ENCODE results near the gene SMIM28. TPM values are rescaled to one million over a fixed set of nuclear protein-coding genes. Genes with fewer than 3 reads are reported as not detected.
"Not testable (repeated sequence)": the region's sequence is repeated elsewhere in the genome, so short reads cannot be mapped to it uniquely, and the experiment has no call there.

The SMIM28 gene
- not detected for polyA plus RNA-seq (ENCODE audit: insufficient read length in 4 of 4)

- no peak for DNase-seq (ENCODE audit: low read depth in 4 of 4, low spot score in 2 of 4)
Measured at GRCh38 chr6:138377844-138378243, at the start of gene SMIM28. SMIM28 (plus strand) TSS chr6:138377905; CDS start chr6:138378073, 168 bp downstream.

DNA sequence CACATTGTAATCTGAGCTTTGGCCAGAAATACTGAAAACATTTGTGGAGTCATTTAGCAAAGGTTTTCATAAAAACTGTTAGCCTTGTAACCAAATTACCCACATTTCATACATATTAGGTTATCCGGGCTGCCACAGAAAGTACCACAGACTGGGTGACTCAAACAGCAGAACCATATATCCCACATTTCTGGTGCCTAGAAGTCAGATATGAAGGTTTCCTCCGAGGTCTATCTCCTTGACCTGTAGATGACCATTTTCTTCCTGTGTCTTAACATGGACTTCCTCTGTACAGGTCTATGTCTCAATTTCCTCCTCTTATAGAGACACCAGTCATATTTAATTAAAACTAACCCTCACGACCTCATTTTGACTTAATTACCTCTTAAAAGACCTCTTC lies 49.5 kb upstream of the SMIM28 start:
- no peak for DNase-seq (ENCODE audit: low read depth in 4 of 4, low spot score in 2 of 4)

DNA sequence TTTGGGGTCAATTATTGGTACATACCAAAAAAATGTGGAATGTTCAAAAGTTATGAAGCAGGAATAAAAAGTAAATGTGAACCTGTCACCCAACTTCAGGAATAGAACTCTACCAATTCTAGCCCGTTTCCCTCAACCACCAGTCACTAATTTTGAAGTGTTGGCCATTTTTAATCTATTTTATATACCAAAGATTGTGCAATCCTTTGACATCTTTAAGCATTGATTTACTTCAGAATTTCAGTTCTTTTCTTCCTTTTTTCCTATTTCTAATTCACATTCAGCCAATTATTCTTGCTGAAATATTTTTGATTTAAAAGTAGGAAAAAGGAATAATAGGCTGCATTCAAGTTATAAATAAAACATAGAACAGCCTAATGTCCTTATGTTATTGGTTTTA lies 46.9 kb upstream of the SMIM28 start:
- DNase-seq (ENCODE audit: low read depth in 4 of 4, low spot score in 2 of 4): no peak

- no peak for DNase-seq (ENCODE audit: low read depth in 4 of 4, low spot score in 2 of 4)
Measured at GRCh38 chr6:138331444-138331843, 46.3 kb upstream of the SMIM28 start.

DNA sequence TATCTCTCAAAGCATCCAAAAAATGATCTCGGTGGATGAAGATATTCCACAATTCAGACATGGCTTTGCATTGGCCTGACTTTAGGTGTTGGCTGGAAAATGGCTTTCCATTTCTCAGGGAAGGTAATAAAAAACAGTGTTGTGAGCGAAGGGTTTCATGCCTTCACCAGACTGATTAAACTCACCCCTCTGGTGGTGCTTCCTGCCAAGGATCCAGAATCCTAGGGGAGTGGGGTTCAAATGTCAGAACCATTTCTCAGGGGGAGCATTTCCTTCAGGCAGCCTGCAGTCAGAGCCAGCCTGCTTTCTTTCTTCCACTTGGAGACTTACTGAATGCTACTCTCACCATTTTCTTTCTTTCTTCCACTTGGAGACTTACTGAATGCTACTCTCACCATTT lies 45.7 kb upstream of the SMIM28 start:
- DNase-seq (ENCODE audit: low read depth in 4 of 4, low spot score in 2 of 4): no peak

- no peak for DNase-seq (ENCODE audit: low read depth in 4 of 4, low spot score in 2 of 4)
Measured at GRCh38 chr6:138334000-138334399, 43.7 kb upstream of the SMIM28 start.

GRCh38 chr6:138334963-138335362 lies 42.7 kb upstream of the SMIM28 start:
- no peak for DNase-seq (ENCODE audit: low read depth in 4 of 4, low spot score in 2 of 4)

DNA sequence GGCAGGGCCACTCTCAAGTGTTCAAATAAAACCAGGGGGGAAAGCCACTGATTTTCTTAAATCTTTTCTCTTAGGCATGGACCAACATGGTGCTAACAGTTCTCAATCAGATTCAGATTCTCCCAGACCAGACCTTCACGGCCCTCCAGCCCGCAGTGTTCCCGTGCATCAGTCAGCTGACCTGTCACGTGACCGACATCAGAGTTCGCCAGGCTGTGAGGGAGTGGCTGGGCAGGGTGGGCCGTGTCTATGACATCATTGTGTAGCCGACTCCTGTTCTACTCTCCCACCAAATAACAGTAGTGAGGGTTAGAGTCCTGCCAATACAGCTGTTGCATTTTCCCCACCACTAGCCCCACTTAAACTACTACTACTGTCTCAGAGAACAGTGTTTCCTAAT lies 41.5 kb upstream of the SMIM28 start:
- DNase-seq (ENCODE audit: low read depth in 4 of 4, low spot score in 2 of 4): no peak

- DNase-seq (ENCODE audit: low read depth in 4 of 4, low spot score in 2 of 4): no peak
Measured at GRCh38 chr6:138337076-138337475, 40.6 kb upstream of the SMIM28 start.

DNA sequence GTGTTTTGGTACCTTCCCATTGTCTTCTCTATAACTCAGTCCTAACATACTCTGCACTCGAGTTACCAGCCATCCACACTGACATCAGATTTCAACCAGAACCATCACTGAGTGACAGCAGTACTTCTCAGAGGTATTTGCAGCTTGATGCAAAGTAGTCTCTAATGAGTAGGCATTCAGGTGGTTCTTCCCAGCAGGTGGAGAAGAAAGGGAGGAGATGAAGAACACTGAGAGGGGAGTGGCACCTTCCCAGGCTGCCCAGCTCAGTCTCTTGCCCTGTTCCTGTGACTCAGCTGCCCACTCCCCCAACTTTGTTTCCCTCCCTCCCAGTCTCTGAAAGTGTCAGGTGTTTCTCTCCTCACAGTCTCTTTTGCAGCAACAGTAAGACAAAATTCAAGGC lies 38.7 kb upstream of the SMIM28 start:
- no peak for DNase-seq (ENCODE audit: low read depth in 4 of 4, low spot score in 2 of 4)

- no peak for DNase-seq (ENCODE audit: low read depth in 4 of 4, low spot score in 2 of 4)
Measured at GRCh38 chr6:138341176-138341575, 36.5 kb upstream of the SMIM28 start.

GRCh38 chr6:138343112-138343511 lies 34.6 kb upstream of the SMIM28 start:
- DNase-seq (ENCODE audit: low read depth in 4 of 4, low spot score in 2 of 4): no peak

DNA sequence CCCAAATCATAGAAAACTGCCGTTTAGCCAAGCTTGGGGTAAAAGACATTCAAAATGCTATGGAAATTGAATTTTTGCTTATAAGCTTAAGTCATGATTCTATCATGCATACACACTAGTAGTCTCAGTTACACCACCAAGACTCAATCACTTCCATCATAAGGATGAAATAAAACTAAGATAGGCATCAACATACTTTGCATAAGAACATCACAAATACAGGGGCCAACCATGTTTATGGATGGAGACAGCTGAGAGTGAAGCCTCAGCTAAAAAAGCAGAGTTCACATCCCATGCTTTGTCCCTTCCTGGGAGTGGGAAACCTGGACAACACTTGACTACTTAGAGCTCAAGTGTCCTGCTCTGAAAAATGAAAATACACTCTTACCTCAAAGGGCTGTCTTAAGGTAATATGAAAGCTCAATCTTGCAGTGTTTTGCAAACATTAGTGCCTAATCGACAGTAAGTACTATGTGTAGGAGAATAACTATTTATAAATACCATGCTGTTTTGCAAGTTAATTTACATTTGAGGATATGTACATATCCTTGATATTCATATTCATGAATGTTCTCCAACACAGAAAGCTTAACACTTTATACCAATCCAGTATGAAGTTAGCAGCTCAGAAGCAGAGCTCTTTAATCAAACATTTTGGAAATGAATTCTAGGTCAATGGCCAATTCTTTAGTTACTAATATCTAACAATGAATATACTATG lies 32.0 kb upstream of the SMIM28 start:
- no peak for DNase-seq (ENCODE audit: low read depth in 4 of 4, low spot score in 2 of 4)

DNA sequence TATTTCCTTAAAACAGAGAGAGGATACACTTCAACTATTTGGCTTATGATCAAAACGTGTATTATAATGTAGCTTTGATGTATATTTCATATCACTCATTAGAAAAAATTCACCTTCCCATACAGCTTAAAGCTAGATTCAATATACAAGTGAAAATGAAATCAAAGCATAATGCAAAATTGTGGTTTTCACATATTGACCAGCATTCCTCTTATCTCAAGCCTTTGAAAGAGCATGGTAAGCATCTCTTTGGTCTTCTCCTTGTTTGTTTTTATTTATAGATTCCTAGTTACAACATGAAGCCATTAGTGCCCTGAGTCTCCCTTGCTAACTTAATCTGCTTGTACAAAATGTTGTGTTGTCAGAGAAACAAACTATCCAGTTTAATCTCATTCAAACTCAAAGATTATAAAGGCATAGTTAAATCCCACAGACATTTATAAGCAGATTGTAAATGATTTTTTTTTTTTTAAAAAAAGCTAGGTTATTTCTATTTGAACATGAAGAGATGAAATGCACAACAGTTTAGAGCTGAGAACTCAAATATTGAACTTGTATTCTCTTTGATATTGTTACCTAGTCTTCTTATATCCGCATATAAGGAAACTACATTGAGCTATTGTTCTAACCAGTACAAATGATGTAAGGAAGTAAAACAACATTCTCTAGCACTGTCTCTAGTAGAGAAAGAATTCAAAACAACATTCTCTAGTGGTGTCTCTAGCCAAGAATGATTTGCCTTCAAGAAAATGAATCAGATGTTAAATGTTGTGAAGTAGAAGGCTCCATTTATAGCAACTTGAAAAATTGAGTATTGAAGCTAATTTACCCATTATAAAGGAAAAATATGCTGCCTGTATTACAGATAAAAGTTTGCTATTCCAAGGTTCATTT lies 31.2 kb upstream of the SMIM28 start:
- DNase-seq (ENCODE audit: low read depth in 4 of 4, low spot score in 2 of 4): no peak

- no peak for DNase-seq (ENCODE audit: low read depth in 4 of 4, low spot score in 2 of 4)
Measured at GRCh38 chr6:138347864-138348263, 29.8 kb upstream of the SMIM28 start.

GRCh38 chr6:138349891-138350290 lies 27.8 kb upstream of the SMIM28 start:
- no peak for DNase-seq (ENCODE audit: low read depth in 4 of 4, low spot score in 2 of 4)

GRCh38 chr6:138357928-138358327 lies 19.8 kb upstream of the SMIM28 start:
- no peak for DNase-seq (ENCODE audit: low read depth in 4 of 4, low spot score in 2 of 4)

DNA sequence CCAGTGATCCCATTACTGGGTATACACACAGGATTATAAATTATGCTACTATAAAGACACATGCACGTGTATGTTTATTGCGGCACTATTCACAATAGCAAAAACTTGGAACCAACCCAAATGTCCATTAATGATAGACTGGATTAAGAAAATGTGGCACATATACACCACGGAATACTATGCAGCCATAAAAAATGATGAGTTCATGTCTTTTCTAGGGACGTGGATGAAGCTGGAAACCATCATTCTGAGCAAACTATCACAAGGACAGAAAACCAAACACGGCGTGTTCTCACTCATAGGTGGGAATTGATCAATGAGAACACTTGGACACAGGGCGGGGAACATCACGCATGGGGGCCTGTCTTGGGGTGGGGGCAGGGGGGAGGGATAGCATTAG lies 9.0 kb upstream of the SMIM28 start:
- not testable (repeated sequence) for DNase-seq (ENCODE audit: low read depth in 4 of 4, low spot score in 2 of 4)

GRCh38 chr6:138370631-138371451 lies 6.9 kb upstream of the SMIM28 start:
- DNase-seq (ENCODE audit: low read depth in 4 of 4, low spot score in 2 of 4): no peak

GRCh38 chr6:138371452-138371711 lies 6.3 kb upstream of the SMIM28 start:
- DNase-seq (ENCODE audit: low read depth in 4 of 4, low spot score in 2 of 4): no peak

DNA sequence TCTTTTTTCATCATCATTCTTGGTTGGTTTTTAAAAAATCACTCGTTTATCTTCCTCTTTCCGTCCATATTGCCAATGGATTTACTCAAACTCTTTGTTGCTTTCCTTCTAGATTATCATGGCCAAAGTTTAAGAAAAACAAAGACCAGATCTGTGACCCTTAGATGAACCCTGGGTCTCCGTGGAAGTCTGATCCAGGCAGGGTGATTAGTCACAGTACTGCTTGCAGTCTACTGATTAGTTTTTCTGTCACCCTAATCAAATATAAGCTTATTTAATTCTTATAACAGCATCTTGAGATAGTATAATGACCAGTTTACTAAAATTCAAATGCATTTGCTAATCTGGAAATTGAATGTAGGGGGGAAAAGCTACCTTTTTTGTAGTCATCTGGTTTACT lies 6.0 kb upstream of the SMIM28 start:
- DNase-seq (ENCODE audit: low read depth in 4 of 4, low spot score in 2 of 4): no peak

All from left renal cortex interstitium (tissue), 4 donors.